ENCODE data around the gene METTL17. TPM values are rescaled to one million over a fixed set of nuclear protein-coding genes. Genes with fewer than 3 reads are reported as not detected.
"Not testable (repeated sequence)": the region's sequence is repeated elsewhere in the genome, so short reads cannot be mapped to it uniquely, and the experiment has no call there.

METTL17 gene
- total RNA-seq, 1 donor from 2014 or later, result 34.4 TPM

DNA sequence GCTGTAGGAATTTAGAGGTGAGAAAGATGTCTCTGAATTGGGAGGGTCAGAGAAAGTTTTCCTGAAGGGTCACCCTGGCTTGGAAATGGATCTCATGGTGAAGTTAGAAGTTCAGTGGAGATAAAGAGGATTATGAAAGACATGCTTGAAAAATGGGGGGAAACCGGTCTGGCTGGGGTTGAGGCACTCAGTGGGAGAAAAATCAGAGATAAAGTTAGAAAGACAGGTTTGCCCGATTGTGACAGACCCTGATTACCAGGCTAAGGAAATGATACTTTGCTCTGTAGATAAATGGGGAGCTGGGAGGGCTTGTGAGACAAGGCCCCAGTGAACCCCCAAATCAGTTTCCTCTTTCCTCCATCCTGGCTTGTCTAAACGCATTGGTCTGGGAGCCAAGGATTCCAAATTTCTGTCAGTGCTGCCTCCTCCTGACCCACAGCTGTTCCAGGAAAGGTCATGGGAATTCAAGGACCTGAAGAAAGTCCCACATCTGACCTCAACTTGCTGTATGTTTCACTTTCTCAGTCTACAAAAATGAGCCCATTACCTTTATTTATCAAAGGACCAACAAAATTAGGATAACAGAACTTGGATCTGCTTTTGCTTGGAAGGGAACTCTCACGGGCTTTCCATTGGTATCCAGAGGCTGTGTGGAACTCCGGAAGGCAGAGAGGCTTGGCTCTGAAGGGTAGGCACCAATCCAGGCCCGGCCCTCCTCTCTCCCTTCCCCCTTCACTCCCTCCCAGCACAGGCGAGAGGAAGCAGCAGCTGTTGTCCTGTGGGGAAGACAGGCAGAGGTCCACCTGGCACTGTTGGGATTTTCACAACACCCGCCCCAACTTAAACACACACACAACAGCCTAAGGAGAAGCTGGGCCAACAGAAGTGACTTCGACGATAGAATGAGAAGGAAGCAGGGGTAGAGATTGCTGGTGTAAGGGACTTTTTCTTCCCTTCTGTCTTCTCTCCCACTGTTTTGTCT, 49.0 kb downstream of the METTL17 start:
- TF ChIP-seq, protein P1, sequence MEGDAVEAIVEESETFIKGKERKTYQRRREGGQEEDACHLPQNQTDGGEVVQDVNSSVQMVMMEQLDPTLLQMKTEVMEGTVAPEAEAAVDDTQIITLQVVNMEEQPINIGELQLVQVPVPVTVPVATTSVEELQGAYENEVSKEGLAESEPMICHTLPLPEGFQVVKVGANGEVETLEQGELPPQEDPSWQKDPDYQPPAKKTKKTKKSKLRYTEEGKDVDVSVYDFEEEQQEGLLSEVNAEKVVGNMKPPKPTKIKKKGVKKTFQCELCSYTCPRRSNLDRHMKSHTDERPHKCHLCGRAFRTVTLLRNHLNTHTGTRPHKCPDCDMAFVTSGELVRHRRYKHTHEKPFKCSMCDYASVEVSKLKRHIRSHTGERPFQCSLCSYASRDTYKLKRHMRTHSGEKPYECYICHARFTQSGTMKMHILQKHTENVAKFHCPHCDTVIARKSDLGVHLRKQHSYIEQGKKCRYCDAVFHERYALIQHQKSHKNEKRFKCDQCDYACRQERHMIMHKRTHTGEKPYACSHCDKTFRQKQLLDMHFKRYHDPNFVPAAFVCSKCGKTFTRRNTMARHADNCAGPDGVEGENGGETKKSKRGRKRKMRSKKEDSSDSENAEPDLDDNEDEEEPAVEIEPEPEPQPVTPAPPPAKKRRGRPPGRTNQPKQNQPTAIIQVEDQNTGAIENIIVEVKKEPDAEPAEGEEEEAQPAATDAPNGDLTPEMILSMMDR (IDR thresholded peaks at IDR 0.05), result no peak
- peak overlapping the region; percentile 62 for H3K27ac Mint-ChIP-seq (ENCODE audit: unreplicated experiment)
- peaks cover 4% of the 10 kb centered on the region for H3K27me3 Mint-ChIP-seq (ENCODE audit: low read depth)
- H3K4me1 Mint-ChIP-seq (ENCODE audit: low read depth), result peaks cover 34% of the 10 kb centered on the region
- no peak overlapping the region for H3K4me3 Mint-ChIP-seq (ENCODE audit: unreplicated experiment)
- no peaks in the 10 kb centered on the region for H3K36me3 Mint-ChIP-seq (ENCODE audit: low read depth)
- H3K9me3 Mint-ChIP-seq (ENCODE audit: low read depth), result no peaks in the 10 kb centered on the region
- DNase-seq (ENCODE audit: low spot score), result no peak

DNA sequence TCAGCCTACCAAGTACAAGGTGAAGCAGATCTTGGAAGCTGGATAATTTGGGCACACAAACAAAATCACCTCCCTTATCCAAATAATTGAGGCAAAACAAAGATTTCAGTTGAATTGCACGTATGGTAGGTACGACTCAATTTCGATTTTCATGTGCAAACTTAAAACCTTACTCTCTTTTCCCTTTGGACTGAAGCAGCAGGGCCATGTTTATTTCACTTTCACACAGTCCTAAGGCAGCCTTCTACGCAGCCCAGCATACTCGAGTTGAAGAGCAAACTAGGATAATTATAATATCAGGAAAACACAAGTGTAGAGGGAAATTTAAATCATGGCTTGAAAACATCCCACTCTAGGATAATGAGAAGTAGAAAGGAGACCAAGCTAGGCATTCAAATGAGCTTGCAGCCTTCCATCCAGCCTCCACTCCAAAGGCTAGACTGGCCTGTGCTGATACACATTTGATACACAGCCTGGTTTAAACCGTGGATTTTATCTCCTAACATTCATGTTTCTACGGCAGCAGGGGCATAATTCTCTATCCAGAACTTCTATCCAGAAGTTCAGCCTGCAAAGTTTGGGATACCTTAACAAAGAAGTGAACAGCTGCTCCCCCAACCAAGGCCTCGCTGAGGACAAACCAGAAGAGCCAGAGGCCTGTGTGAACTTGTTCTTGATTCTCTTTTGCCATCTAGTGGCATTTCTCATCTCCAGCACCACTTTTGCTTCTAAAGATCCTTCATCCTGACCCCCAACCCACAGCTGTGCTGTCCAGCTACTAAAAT, 50.0 kb downstream of the METTL17 start:
- Mint-ChIP-seq H3K27me3 (ENCODE audit: low read depth) (peaks cover 4% of the 10 kb centered on the region), H3K4me1 (ENCODE audit: low read depth) (peaks cover 34% of the 10 kb centered on the region), H3K36me3 (ENCODE audit: low read depth) (no peaks in the 10 kb centered on the region), H3K27ac (ENCODE audit: unreplicated experiment) (peak overlapping the region; percentile 62), H3K9me3 (ENCODE audit: low read depth) (no peaks in the 10 kb centered on the region), H3K4me3 (ENCODE audit: unreplicated experiment) (no peak overlapping the region)
- no peak for DNase-seq (ENCODE audit: low spot score)
- TF ChIP-seq, protein P1 (IDR thresholded peaks at IDR 0.05), result peak; percentile 88

DNA sequence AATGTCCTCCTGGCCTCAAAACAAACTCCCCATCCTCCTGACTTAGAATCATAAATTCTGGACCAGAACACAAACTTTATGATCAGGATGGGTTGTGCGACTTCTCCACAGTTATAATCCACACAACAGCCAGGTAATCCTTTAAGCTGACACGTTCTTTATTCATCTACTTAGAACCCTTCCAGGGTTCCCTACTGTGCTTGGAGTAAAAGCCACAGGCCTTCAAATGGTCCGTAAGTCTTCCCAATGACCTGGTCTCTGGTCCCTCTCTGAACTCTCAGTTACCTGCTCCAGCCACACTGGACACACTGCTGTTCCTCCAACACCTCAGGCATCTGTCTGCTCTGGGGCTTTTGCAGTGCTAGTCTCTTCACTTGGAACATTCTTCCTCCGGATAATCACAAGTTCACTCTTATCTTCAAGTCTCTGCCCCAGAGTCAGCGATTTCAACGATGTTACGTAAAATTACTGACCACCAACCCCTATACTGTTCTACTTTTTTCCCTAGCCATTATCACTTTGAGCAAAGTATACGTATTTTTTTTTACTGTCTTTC, 50.7 kb downstream of the METTL17 start:
- H3K9me3 Mint-ChIP-seq (ENCODE audit: low read depth), result no peaks in the 10 kb centered on the region
- H3K4me1 Mint-ChIP-seq (ENCODE audit: low read depth), result peaks cover 34% of the 10 kb centered on the region
- no peak overlapping the region for H3K27ac Mint-ChIP-seq (ENCODE audit: unreplicated experiment)
- TF ChIP-seq, protein P1 (IDR thresholded peaks at IDR 0.05), result peak; percentile 50
- H3K27me3 Mint-ChIP-seq (ENCODE audit: low read depth), result peaks cover 5% of the 10 kb centered on the region
- DNase-seq (ENCODE audit: low spot score), result no peak
- H3K4me3 Mint-ChIP-seq (ENCODE audit: unreplicated experiment), result no peak overlapping the region
- H3K36me3 Mint-ChIP-seq (ENCODE audit: low read depth), result no peaks in the 10 kb centered on the region

DNA sequence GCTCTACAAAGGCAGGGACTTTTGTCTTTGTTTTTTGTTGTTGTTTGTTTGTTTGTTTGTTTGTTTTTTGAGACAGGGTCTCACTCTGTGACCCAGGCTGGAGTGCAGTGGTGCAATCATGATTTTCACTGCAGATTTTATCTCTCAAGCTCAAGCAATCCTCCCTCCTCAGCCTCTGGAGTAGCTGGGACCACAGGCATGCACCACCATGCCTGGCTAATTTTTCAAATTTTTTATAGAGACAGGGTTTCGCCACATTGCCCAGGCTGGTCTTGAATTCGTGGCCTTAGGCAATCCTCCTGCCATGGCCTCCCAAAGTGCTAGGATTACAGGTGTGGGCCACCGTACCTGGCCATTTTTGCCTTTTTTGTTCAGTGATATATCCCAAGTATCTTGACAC, 51.2 kb downstream of the METTL17 start:
- DNase-seq (ENCODE audit: low spot score); H3K36me3 Mint-ChIP-seq (ENCODE audit: low read depth); H3K27ac Mint-ChIP-seq (ENCODE audit: unreplicated experiment); H3K4me3 Mint-ChIP-seq (ENCODE audit: unreplicated experiment); H3K27me3 Mint-ChIP-seq (ENCODE audit: low read depth); H3K9me3 Mint-ChIP-seq (ENCODE audit: low read depth): not testable (repeated sequence)
- peaks cover 34% of the 10 kb centered on the region for H3K4me1 Mint-ChIP-seq (ENCODE audit: low read depth)

DNA sequence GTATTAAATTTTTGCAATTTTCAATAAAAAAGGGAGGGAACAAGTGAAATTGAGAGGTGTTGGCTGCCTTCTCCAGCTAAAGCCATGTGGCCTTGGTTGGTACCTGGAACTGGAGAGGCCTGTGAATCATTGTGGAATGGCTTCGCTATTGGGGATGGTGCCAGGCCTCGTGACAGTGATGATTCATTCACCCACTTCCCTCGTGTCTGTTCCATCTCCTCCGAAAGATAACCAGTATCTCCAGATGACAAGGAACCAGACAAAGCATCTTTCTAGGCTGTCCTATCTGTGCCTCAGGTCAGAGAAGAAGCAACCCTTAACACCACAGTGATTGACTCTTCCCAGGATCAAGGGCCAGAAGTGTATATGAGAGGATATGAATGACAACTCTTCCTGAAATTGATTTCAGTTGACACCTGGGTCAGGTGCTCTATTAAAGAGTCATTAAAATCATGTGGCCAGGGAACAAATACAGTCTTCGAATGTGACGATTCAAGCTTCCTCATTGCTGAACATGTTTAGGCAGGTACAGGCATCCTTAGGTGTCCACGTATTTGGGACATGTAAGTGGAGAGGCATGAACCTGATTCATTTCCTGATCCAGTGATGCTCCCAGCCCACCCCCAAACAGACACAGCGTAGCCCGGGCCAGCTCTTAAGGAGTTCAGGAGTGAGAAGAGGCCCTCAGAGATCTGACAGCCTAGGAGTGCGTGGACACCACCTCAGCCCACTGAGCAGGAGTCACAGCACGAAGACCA, 52.1 kb downstream of the METTL17 start, which contains the start of gene RNASE7:
Gene RNASE7 (plus strand): TSS at position 687 of the 758 bp plus-strand sequence. CDS start 631 bp downstream, outside the sequence.
- no peak within 1 kb of the TSS for H3K27ac Mint-ChIP-seq (ENCODE audit: unreplicated experiment)
- peaks cover 5% of the 10 kb centered on the region for H3K27me3 Mint-ChIP-seq (ENCODE audit: low read depth)
- DNase-seq (ENCODE audit: low spot score), result no peak
- H3K36me3 Mint-ChIP-seq (ENCODE audit: low read depth), result no peaks in the 10 kb centered on the region
- TF ChIP-seq, protein P1 (IDR thresholded peaks at IDR 0.05), result no peak
- H3K4me3 Mint-ChIP-seq (ENCODE audit: unreplicated experiment), result no peak within 1 kb of the TSS
- H3K4me1 Mint-ChIP-seq (ENCODE audit: low read depth), result peaks cover 34% of the 10 kb centered on the region
- no peaks in the 10 kb centered on the region for H3K9me3 Mint-ChIP-seq (ENCODE audit: low read depth)
